Activated CD8-positive, alpha-beta T cell treated with anti-CD3 and anti-CD28 coated beads, Interleukin-2, amount 10 ng/mL, durations not matched to agents 7 days and 5 days (primary cell): Measurements from ENCODE around the gene PCDH9. TPM values are rescaled to one million over a fixed set of nuclear protein-coding genes. Genes with fewer than 3 reads are reported as not detected.
"Not testable (repeated sequence)": the region's sequence is repeated elsewhere in the genome, so short reads cannot be mapped to it uniquely, and the experiment has no call there.

Experiments used
- ATAC-seq: fragments of 150-1000 bp; cut with Tn5 transposase; one replicate; pipeline ENCODE4 v1.10.0; 2021; ENCODE audit warnings: moderate library complexity
- CTCF ChIA-PET: fragments of 350-600 bp; sonication (Branson Sonifier 250); formaldehyde crosslinking; loops from one replicate; lab custom pipeline; 2021; ENCODE audit warnings: antibody characterized with exemption; lab: Charles Lee
- POLR2A ChIA-PET: fragments of 350-600 bp; sonication (Branson Sonifier 250); formaldehyde crosslinking; loops from one replicate; lab custom pipeline; 2021; ENCODE audit warnings: antibody characterized with exemption; lab: Charles Lee
- DNase-seq: peaks from one replicate; pipeline ENCODE4 v3.0.0-alpha.2; 2020
- H3K27ac Mint-ChIP-seq: one replicate; pipeline ENCODE4 v1.8.0; 2021; ENCODE audit warnings: mild to moderate bottlenecking, mixed read lengths
- H3K27me3 Mint-ChIP-seq: one replicate; pipeline ENCODE4 v1.8.0; 2021; ENCODE audit warnings: low read depth, mixed read lengths
- H3K36me3 Mint-ChIP-seq: one replicate; pipeline ENCODE4 v1.8.0; 2021; ENCODE audit warnings: low read depth, mixed read lengths
- H3K4me1 Mint-ChIP-seq: one replicate; pipeline ENCODE4 v1.8.0; 2021; ENCODE audit warnings: low read depth, mixed read lengths
- H3K4me3 Mint-ChIP-seq: one replicate; pipeline ENCODE4 v1.8.0; 2021; ENCODE audit warnings: mild to moderate bottlenecking, mixed read lengths
- H3K9me3 Mint-ChIP-seq: one replicate; pipeline ENCODE4 v1.8.0; 2022; ENCODE audit warnings: mixed read lengths; ENCODE audit not compliant: insufficient read depth
- total RNA-seq, 2 experiments: library from RNA; stranded (reverse); gene quantifications; one replicate each; pipeline ENCODE4 v1.2.3, GENCODE V29; 2021

The PCDH9 gene
- total RNA-seq, 2 experiments from 2014 or later: 0.08 to 0.13 TPM

- no peaks in the 10 kb centered on the region for H3K4me1 Mint-ChIP-seq
- ATAC-seq (no peak), DNase-seq (no peak)
- no peak overlapping the region for H3K4me3 Mint-ChIP-seq
- no peaks in the 10 kb centered on the region for H3K9me3 Mint-ChIP-seq
- H3K27ac Mint-ChIP-seq: no peak overlapping the region
- H3K27me3 Mint-ChIP-seq: no peaks in the 10 kb centered on the region
- ChIA-PET POLR2A (no interaction called here), CTCF (no interaction called here)
- no peaks in the 10 kb centered on the region for H3K36me3 Mint-ChIP-seq
These were observed 449.3 kb downstream of the PCDH9 start for GRCh38 chr13:66780814-66781213.

DNA sequence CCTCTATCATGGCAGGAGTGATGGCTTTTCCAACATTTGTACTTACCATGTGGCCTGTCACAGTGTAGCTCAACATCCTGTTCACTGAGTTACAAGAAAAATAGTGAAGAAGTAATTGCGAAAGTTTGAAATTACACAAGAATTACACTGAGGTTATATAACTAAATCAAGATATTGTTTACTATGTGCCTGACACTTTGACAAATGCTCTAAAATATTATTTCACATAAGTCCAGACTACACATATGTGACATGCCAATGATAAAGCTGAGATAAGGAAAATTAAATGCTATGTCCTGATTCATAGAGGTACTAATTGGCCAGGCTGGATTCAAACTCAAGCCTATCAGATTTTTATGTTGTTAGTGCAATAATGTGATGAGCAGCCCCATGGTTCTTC lies 451.7 kb downstream of the PCDH9 start:
- H3K4me1 Mint-ChIP-seq: no peaks in the 10 kb centered on the region
- no peak overlapping the region for H3K4me3 Mint-ChIP-seq
- DNase-seq (no peak), ATAC-seq (no peak)
- no peaks in the 10 kb centered on the region for H3K9me3 Mint-ChIP-seq
- no peaks in the 10 kb centered on the region for H3K36me3 Mint-ChIP-seq
- POLR2A ChIA-PET: no interaction called here
- H3K27ac Mint-ChIP-seq: no peak overlapping the region
- CTCF ChIA-PET: no interaction called here
- no peaks in the 10 kb centered on the region for H3K27me3 Mint-ChIP-seq

GRCh38 chr13:66775196-66775595 lies 454.9 kb downstream of the PCDH9 start:
- POLR2A ChIA-PET: no interaction called here

DNA sequence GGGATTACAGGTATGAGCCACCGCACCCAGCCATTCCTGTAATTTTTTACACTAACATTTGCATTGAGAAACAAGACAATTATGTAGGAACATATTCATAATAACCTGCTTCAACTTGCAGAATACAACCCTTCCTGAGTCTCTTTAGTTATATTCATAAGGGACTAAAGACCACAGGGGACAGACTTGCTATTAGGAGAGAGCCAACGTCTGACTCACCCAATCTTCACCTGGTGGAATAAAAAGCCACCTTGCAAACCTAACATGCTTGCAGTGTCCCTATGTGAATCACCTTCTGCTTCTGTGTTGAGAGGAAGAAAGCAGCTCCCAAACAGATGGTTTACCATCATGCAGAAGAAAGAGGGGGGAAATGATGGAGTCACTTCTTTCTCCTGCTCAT lies 456.1 kb downstream of the PCDH9 start:
- no peak overlapping the region for H3K4me3 Mint-ChIP-seq
- POLR2A ChIA-PET: no interaction called here
- H3K9me3 Mint-ChIP-seq: no peaks in the 10 kb centered on the region
- DNase-seq: no peak
- no peaks in the 10 kb centered on the region for H3K27me3 Mint-ChIP-seq
- no peaks in the 10 kb centered on the region for H3K36me3 Mint-ChIP-seq
- H3K4me1 Mint-ChIP-seq: no peaks in the 10 kb centered on the region
- no peak for ATAC-seq
- no peak overlapping the region for H3K27ac Mint-ChIP-seq
- CTCF ChIA-PET: no interaction called here

More at GRCh38 chr13:66775196-66775595, 454.9 kb downstream of the PCDH9 start:
- H3K4me1 Mint-ChIP-seq: no peaks in the 10 kb centered on the region
- no peaks in the 10 kb centered on the region for H3K27me3 Mint-ChIP-seq
- no peak overlapping the region for H3K27ac Mint-ChIP-seq
- DNase-seq: no peak
- no peaks in the 10 kb centered on the region for H3K9me3 Mint-ChIP-seq
- ATAC-seq: no peak
- CTCF ChIA-PET: no interaction called here
- H3K4me3 Mint-ChIP-seq: no peak overlapping the region
- H3K36me3 Mint-ChIP-seq: no peaks in the 10 kb centered on the region

DNA sequence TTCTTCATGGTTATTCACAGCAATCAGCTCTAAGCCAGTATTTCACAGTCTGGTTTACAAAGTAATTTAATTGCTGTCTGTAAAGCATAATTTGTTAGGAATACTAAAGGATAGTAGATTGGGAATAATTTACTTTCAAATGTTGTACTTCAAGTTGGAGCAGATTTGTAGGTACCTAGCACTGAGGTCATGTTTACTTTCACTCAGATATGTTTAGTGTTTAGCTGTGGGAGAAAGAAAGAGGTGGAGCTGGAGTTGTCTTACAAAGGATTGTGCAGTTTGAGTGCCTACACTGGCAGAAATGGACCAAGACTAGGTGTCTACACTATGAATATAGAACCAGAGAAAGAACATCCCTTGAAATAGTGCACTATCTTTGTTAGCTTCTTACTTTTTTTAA lies 464.6 kb downstream of the PCDH9 start:
- H3K36me3 Mint-ChIP-seq: no peaks in the 10 kb centered on the region
- H3K4me1 Mint-ChIP-seq: no peaks in the 10 kb centered on the region
- no peaks in the 10 kb centered on the region for H3K27me3 Mint-ChIP-seq
- H3K4me3 Mint-ChIP-seq: no peak overlapping the region
- H3K9me3 Mint-ChIP-seq: peaks cover 8% of the 10 kb centered on the region
- DNase-seq (no peak), ATAC-seq (no peak)
- POLR2A ChIA-PET: no interaction called here
- no peak overlapping the region for H3K27ac Mint-ChIP-seq
- CTCF ChIA-PET: no interaction called here

GRCh38 chr13:66760678-66761077 lies 469.5 kb downstream of the PCDH9 start:
- H3K36me3 Mint-ChIP-seq, CTCF ChIA-PET, DNase-seq, ATAC-seq, H3K4me3 Mint-ChIP-seq, H3K27ac Mint-ChIP-seq, H3K27me3 Mint-ChIP-seq, POLR2A ChIA-PET, H3K4me1 Mint-ChIP-seq: not testable (repeated sequence)
- peaks cover 14% of the 10 kb centered on the region for H3K9me3 Mint-ChIP-seq

DNA sequence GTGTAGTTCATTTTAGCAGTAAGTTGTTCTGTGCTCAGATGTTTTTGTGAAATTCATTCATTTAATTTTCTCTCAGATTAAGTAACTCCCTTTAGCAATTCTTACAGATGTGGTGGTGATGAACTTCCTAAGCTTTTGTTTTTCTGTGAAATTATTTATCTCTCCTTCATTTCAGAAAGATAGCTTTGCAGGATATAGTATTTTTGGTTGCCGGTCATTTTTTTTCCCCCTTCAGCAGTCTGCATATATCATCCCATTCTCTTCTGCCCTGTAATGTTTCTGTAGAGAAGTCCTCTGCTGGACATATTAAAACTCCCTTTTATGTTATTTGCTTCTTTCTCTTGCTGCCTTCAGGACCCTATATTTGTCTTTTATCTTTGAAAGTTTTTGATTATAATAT lies 470.2 kb downstream of the PCDH9 start:
- Mint-ChIP-seq H3K27me3 (no peaks in the 10 kb centered on the region), H3K4me1 (no peaks in the 10 kb centered on the region), H3K9me3 (peaks cover 14% of the 10 kb centered on the region), H3K36me3 (no peaks in the 10 kb centered on the region), H3K27ac (no peak overlapping the region), H3K4me3 (no peak overlapping the region)
- DNase-seq (no peak), ATAC-seq (no peak)
- ChIA-PET POLR2A (no interaction called here), CTCF (no interaction called here)

GRCh38 chr13:66751691-66752090 lies 478.4 kb downstream of the PCDH9 start:
- ATAC-seq: no peak
- no peaks in the 10 kb centered on the region for H3K4me1 Mint-ChIP-seq
- H3K4me3 Mint-ChIP-seq: no peak overlapping the region
- no peaks in the 10 kb centered on the region for H3K27me3 Mint-ChIP-seq
- ChIA-PET POLR2A (no interaction called here), CTCF (no interaction called here)
- no peak for DNase-seq
- H3K9me3 Mint-ChIP-seq: no peaks in the 10 kb centered on the region
- H3K36me3 Mint-ChIP-seq: no peaks in the 10 kb centered on the region
- H3K27ac Mint-ChIP-seq: no peak overlapping the region

DNA sequence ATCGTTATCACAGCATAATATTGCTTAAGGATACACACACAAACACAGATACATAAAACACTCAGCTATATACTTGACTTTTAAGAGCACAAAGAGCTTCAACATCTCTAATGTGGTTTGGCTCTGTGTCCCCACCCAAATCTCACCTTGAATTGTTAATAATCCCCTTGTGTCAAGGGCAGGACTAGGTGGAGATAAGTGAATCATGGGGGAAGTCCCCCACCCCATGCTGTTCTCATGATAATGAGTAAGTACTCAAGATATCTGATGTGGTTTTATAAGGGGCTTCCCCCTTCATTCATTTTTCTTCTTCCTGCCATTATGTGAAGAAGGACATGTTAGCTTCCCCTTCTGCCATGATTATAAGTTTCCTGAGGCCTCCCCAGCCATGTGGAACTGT lies 481.4 kb downstream of the PCDH9 start:
- CTCF ChIA-PET: no interaction called here
- H3K36me3 Mint-ChIP-seq: no peaks in the 10 kb centered on the region
- POLR2A ChIA-PET: no interaction called here
- H3K4me3 Mint-ChIP-seq: no peak overlapping the region
- DNase-seq (no peak), ATAC-seq (no peak)
- no peaks in the 10 kb centered on the region for H3K4me1 Mint-ChIP-seq
- no peak overlapping the region for H3K27ac Mint-ChIP-seq
- H3K9me3 Mint-ChIP-seq: no peaks in the 10 kb centered on the region
- H3K27me3 Mint-ChIP-seq: no peaks in the 10 kb centered on the region

GRCh38 chr13:66745307-66745706 lies 484.8 kb downstream of the PCDH9 start:
- H3K27ac Mint-ChIP-seq: no peak overlapping the region
- DNase-seq (no peak), ATAC-seq (no peak)
- H3K9me3 Mint-ChIP-seq: no peaks in the 10 kb centered on the region
- H3K36me3 Mint-ChIP-seq: no peaks in the 10 kb centered on the region
- H3K27me3 Mint-ChIP-seq: no peaks in the 10 kb centered on the region
- H3K4me1 Mint-ChIP-seq: no peaks in the 10 kb centered on the region
- no peak overlapping the region for H3K4me3 Mint-ChIP-seq
- POLR2A ChIA-PET: no interaction called here
- CTCF ChIA-PET: no interaction called here

DNA sequence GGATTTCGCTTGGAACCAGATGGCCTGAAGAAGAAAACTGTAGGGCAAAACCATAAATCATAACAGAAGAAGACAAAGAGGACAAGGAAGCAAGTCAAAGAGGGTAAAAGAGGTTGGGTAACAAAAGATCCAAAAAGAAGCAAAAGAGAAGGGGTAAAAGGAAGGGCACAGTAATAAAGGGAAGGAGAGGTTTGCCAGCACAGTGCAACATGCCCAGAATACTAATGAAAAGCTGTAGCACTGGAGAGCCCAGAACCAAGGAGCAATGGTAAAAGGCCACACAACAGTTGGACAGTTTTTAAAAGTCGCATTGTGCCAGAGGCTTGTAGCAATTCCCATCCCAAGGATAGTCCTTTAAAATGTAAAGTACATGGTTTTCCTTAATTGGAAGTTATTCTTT lies 506.6 kb downstream of the PCDH9 start:
- CTCF ChIA-PET: no interaction called here
- no peaks in the 10 kb centered on the region for H3K9me3 Mint-ChIP-seq
- ATAC-seq (no peak), DNase-seq (no peak)
- no peaks in the 10 kb centered on the region for H3K27me3 Mint-ChIP-seq
- no peak overlapping the region for H3K4me3 Mint-ChIP-seq
- H3K36me3 Mint-ChIP-seq: no peaks in the 10 kb centered on the region
- POLR2A ChIA-PET: no interaction called here
- no peaks in the 10 kb centered on the region for H3K4me1 Mint-ChIP-seq
- no peak overlapping the region for H3K27ac Mint-ChIP-seq

DNA sequence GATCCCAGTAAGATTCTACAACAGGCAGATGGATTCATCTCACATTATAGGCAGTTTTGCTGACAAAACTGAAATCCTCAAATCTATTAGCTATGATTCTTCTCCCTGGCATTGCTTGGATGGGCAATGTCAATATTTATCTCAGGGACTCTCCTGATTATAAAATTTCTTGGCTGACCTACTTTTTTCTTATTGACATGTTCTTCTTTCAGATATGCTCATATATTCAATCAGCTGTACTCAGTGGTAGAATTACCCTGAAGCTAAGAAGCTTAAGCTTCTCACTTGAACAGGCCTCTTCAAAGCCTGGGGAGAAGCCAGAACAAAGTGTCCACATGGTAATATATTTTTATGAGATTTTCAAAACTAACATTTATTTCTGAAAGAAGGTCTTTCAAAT lies 513.6 kb downstream of the PCDH9 start:
- Mint-ChIP-seq H3K4me3 (no peak overlapping the region), H3K4me1 (no peaks in the 10 kb centered on the region), H3K27me3 (no peaks in the 10 kb centered on the region), H3K36me3 (no peaks in the 10 kb centered on the region), H3K9me3 (no peaks in the 10 kb centered on the region), H3K27ac (no peak overlapping the region)
- DNase-seq (no peak), ATAC-seq (no peak)
- ChIA-PET POLR2A (no interaction called here), CTCF (no interaction called here)

GRCh38 chr13:66714795-66715194 lies 515.3 kb downstream of the PCDH9 start:
- ATAC-seq (no peak), DNase-seq (no peak)
- POLR2A ChIA-PET: no interaction called here
- Mint-ChIP-seq H3K4me1 (no peaks in the 10 kb centered on the region), H3K27me3 (no peaks in the 10 kb centered on the region), H3K4me3 (no peak overlapping the region), H3K9me3 (no peaks in the 10 kb centered on the region), H3K36me3 (no peaks in the 10 kb centered on the region), H3K27ac (no peak overlapping the region)
- CTCF ChIA-PET: no interaction called here
